Neural crest cell (in vitro differentiated cells): Measurements from ENCODE around the gene RAMP1. TPM values are rescaled to one million over a fixed set of nuclear protein-coding genes. Genes with fewer than 3 reads are reported as not detected.

ENCODE experiments used
- DNase-seq: peaks from one replicate; pipeline ENCODE4 v3.0.0; 2021; ENCODE audit warnings: low read depth, mixed read lengths, low spot score
- H3K27ac Mint-ChIP-seq: one replicate; pipeline ENCODE4 v1.8.0; 2021; ENCODE audit warnings: mild to moderate bottlenecking, mixed read lengths; ENCODE audit not compliant: unreplicated experiment
- H3K27me3 Mint-ChIP-seq: 2 replicates; pipeline ENCODE4 v1.8.0; 2021; ENCODE audit warnings: low read depth, mild to moderate bottlenecking, mixed read lengths
- H3K36me3 Mint-ChIP-seq: 2 replicates; pipeline ENCODE4 v1.8.0; 2021; ENCODE audit warnings: low read depth, mild to moderate bottlenecking, mixed read lengths
- H3K4me1 Mint-ChIP-seq: 2 replicates; pipeline ENCODE4 v1.8.0; 2021; ENCODE audit warnings: mixed read lengths
- H3K4me3 Mint-ChIP-seq: one replicate; pipeline ENCODE4 v1.8.0; 2021; ENCODE audit warnings: mild to moderate bottlenecking, mixed read lengths
- H3K9me3 Mint-ChIP-seq: 2 replicates; pipeline ENCODE4 v1.8.0; 2021; ENCODE audit warnings: mixed read lengths
- total RNA-seq: library from RNA; stranded (reverse); gene quantifications from 2 replicates; pipeline ENCODE4 v1.2.1, GENCODE V29; 2021
- TF ChIP-seq, protein P1 (sequence below): fragments of 200-600 bp; sonication (generic); conservative IDR thresholded peaks from 2 replicates; pipeline ENCODE4 v1.5.0; 2021; ENCODE audit warnings: antibody characterized with exemption, mild to moderate bottlenecking

Gene RAMP1
- total RNA-seq, 1 donor from 2014 or later: 0.58 TPM

DNA sequence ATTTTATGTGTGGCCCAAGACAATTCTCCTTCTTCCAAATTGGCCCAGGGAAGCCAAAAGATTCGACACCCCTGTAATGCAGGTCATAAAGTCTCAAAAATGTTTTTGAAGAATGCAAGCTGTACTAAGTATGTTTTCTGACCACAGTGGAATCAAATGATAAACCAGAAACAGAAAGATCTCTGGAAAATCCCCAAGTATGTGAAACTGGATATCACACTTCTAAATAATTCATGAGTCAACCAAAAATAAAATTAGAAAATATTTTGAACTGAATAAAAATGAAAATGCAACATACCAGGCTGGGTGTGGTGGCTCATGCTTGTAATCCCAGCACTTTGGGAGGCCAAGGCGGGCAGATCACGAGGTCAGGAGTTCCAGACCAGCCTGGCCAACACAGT is 73.3 kb downstream of the RAMP1 start:
- no peak for DNase-seq
- H3K27me3 Mint-ChIP-seq: peaks cover 4% of the 10 kb centered on the region
- peaks cover 7% of the 10 kb centered on the region for H3K9me3 Mint-ChIP-seq
- H3K4me3 Mint-ChIP-seq: no peak overlapping the region
- no peaks in the 10 kb centered on the region for H3K36me3 Mint-ChIP-seq
- H3K27ac Mint-ChIP-seq: no peak overlapping the region
- TF ChIP-seq, protein P1, sequence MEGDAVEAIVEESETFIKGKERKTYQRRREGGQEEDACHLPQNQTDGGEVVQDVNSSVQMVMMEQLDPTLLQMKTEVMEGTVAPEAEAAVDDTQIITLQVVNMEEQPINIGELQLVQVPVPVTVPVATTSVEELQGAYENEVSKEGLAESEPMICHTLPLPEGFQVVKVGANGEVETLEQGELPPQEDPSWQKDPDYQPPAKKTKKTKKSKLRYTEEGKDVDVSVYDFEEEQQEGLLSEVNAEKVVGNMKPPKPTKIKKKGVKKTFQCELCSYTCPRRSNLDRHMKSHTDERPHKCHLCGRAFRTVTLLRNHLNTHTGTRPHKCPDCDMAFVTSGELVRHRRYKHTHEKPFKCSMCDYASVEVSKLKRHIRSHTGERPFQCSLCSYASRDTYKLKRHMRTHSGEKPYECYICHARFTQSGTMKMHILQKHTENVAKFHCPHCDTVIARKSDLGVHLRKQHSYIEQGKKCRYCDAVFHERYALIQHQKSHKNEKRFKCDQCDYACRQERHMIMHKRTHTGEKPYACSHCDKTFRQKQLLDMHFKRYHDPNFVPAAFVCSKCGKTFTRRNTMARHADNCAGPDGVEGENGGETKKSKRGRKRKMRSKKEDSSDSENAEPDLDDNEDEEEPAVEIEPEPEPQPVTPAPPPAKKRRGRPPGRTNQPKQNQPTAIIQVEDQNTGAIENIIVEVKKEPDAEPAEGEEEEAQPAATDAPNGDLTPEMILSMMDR: no peak
- H3K4me1 Mint-ChIP-seq: no peaks in the 10 kb centered on the region

DNA sequence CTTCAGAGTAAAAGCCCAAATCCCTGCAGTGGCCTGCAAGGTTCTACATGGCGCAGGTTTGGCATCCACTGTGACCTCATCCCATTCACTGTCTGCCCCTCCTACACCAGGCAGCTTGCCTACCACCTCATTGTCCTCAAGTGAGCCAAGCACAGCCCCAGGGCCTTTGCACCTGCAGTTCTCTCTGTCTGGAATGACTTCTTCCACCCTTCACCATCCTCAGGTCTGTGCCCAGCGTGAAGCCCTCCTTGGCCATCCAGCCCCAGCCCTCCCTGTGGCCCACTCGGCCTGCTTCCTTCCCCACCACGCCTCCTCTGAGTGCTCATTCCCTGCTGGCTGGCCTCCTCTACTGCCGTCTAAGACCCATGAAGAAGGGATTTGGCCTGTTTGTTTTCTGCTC is 74.8 kb downstream of the RAMP1 start:
- H3K27me3 Mint-ChIP-seq: peaks cover 2% of the 10 kb centered on the region
- TF ChIP-seq, protein P1: no peak
- H3K4me3 Mint-ChIP-seq: no peak overlapping the region
- no peak for DNase-seq
- peaks cover 5% of the 10 kb centered on the region for H3K9me3 Mint-ChIP-seq
- H3K4me1 Mint-ChIP-seq: no peaks in the 10 kb centered on the region
- H3K36me3 Mint-ChIP-seq: no peaks in the 10 kb centered on the region
- no peak overlapping the region for H3K27ac Mint-ChIP-seq

DNA sequence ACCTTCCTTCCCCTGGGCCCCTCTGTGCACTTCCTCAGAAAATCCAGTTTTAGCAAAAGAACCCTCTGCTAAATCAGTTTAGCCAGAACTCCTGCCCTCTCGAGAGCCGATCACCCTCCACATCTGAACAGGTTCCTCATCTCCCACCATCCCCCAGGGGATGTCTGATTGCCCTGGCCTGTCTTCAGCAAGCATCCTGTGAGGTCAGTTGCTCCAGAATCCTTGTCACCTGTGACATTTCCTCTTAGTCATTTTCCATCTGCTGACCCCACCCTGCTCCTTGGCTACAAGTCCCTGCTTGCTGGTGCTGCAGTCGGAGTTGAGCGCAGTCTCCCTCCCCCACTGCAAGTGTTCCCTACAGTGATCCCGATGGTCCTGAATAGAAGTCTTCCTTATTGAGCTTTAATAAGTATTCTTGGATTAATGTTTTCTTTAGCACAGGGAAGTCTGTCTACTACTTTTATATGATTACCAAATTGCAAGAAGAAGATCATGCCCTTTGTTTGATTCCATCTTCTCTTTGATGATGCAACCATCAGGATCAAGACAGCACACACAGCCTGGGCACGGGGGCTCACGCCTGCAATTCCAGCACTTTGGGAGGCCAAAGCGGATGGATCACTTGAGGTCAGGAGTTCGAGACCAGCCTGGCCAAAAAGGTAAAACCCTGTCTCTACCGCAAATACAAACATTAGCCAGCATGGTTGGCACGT is 76.5 kb downstream of the RAMP1 start:
- Mint-ChIP-seq H3K4me3 (no peak overlapping the region), H3K27me3 (peaks cover 2% of the 10 kb centered on the region), H3K4me1 (no peaks in the 10 kb centered on the region), H3K36me3 (no peaks in the 10 kb centered on the region), H3K9me3 (no peaks in the 10 kb centered on the region), H3K27ac (no peak overlapping the region)
- TF ChIP-seq, protein P1: no peak
- no peak for DNase-seq

DNA sequence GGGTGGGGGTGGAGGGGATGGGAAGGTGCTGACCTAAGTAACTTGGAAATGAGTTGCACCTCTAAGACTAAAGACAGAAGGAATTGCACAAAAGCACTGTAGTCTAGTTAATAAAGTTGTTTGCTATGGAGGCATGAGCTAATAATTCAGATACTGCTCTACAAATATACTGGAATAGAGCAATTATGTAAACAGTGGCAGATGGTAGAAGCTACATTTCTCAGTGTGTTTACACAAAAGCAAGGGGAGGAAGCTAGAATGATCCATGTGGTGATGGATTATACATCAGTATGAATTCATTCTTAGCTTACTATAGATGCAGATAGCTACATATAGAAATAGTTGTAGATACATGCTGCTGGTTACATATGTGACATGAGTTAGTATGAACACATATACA is 79.8 kb downstream of the RAMP1 start:
- Mint-ChIP-seq H3K27ac (no peak overlapping the region), H3K9me3 (no peaks in the 10 kb centered on the region), H3K4me1 (no peaks in the 10 kb centered on the region), H3K4me3 (no peak overlapping the region), H3K36me3 (no peaks in the 10 kb centered on the region), H3K27me3 (no peaks in the 10 kb centered on the region)
- no peak for DNase-seq
- TF ChIP-seq, protein P1: no peak

DNA sequence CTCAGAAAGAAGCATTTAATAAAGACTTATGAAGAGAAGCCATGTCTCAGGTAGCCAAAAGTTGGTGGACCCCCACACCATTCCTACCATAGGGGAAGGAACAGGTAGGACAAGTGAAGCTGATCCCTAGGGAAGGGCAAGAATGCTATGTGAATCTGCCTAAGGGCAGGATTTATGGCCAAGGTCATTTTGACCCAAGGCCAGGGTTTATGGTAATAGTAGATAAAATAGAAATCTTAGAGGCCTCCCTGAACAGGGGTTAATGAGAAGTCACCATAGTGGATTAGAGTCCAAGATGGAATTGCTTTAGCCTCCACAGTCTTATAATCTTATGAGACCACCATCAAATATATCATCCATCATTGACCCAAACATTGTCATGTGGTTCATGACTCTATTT is 81.4 kb downstream of the RAMP1 start:
- no peaks in the 10 kb centered on the region for H3K27me3 Mint-ChIP-seq
- TF ChIP-seq, protein P1: no peak
- no peak for DNase-seq
- no peaks in the 10 kb centered on the region for H3K36me3 Mint-ChIP-seq
- H3K27ac Mint-ChIP-seq: no peak overlapping the region
- H3K4me1 Mint-ChIP-seq: no peaks in the 10 kb centered on the region
- no peak overlapping the region for H3K4me3 Mint-ChIP-seq
- peaks cover 4% of the 10 kb centered on the region for H3K9me3 Mint-ChIP-seq
